ENCODE results near the gene NADSYN1.

- TF ChIP-seq ZNF658 (tag by site-specific recombination; IDR thresholded peaks at IDR 0.05) = no peak
- TF ChIP-seq ZNF555 (tag by site-specific recombination; conservative IDR thresholded peaks at IDR 0.05) = no peak
- TF ChIP-seq ZIC2 (tag by site-specific recombination; IDR thresholded peaks at IDR 0.05) = no peak
- no peak for TF ChIP-seq MZF1 (tag by site-specific recombination; IDR thresholded peaks at IDR 0.05; ENCODE audit: borderline replicate concordance)
- no peak for TF ChIP-seq REST (tag by site-specific recombination; IDR thresholded peaks at IDR 0.05)
- no peak for TF ChIP-seq ZNF341 (tag by site-specific recombination; IDR thresholded peaks at IDR 0.05; ENCODE audit: low read depth)
- TF ChIP-seq ZNF707 (tag by site-specific recombination; IDR thresholded peaks at IDR 0.05) = no peak
- no peak for TF ChIP-seq MEIS1 (CRISPR knock-in tag; IDR thresholded peaks at IDR 0.05; ENCODE audit: borderline replicate concordance)
- no peak for TF ChIP-seq TSHZ1 (tag by site-specific recombination; IDR thresholded peaks at IDR 0.05; ENCODE audit: borderline replicate concordance)
- TF ChIP-seq CTCF (tag by site-specific recombination; IDR thresholded peaks at IDR 0.05) = no peak
- TF ChIP-seq ZBTB21 (tag by site-specific recombination; IDR thresholded peaks at IDR 0.05) = no peak
- TF ChIP-seq ZNF274 (IDR thresholded peaks at IDR 0.05; ENCODE audit: low read length) = no peak
- TF ChIP-seq ZNF274 (tag by site-specific recombination; IDR thresholded peaks at IDR 0.05; ENCODE audit: borderline replicate concordance) = no peak
- TF ChIP-seq IKZF3 (tag by site-specific recombination; IDR thresholded peaks at IDR 0.05) = no peak
- TF ChIP-seq ZNF792 (tag by site-specific recombination; IDR thresholded peaks at IDR 0.05) = no peak
These were observed 20.2 kb downstream of the NADSYN1 start for GRCh38 chr11:71472941-71473792.
